GM10847 (cell line): ENCODE data around the gene AIRE.

ENCODE experiments used
- POLR2A ChIP-seq: IDR thresholded peaks from 2 replicates; pipeline ENCODE4 v1.6.1; 2011; ENCODE audit not compliant: insufficient read length; ENCODE audit errors: extremely low read depth

Gene AIRE

DNA sequence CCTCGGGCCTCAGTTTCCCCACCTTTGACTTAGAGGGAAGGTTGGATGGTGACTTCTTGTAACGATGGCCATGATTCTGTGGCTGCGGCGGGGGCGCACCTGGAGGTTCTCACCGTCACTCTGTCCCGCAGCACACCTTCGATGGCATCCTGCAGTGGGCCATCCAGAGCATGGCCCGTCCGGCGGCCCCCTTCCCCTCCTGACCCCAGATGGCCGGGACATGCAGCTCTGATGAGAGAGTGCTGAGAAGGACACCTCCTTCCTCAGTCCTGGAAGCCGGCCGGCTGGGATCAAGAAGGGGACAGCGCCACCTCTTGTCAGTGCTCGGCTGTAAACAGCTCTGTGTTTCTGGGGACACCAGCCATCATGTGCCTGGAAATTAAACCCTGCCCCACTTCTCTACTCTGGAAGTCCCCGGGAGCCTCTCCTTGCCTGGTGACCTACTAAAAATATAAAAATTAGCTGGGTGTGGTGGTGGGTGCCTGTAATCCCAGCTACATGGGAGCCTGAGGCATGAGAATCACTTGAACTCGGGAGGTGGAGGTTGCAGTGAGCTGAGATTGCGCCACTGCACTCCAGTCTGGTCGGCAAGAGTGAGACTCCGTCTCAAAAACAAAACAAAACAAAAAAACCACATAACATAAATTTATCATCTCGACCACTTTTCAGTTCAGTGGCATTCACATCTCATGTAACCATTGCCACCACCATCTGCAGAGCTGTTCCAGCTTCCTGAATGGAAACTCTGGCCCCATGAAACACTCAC lies 12.0 kb downstream of the AIRE start:
- TF ChIP-seq POLR2A = no peak

DNA sequence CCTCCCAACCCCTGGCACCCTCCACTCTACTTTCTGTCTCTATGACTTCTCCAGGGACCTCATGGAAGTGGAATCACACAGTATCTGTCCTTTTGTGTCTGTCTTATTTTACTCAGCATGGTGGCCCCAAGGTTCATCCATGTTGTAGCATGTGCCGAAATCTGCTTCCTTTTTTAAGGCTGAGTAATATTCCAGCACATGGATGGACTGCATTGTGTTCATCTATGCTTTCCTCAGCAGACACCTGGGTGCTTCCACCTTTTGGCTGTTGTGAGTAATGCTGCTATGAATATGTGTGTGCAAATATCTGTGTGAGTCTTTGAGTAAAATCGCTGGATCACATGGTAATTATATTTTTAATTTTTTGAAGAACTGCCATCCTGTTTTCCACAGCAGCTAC lies 12.6 kb downstream of the AIRE start:
- no peak for TF ChIP-seq POLR2A

GRCh38 chr21:44299085-44299457 lies 13.4 kb downstream of the AIRE start:
- no peak for TF ChIP-seq POLR2A

- peak; percentile 46 for TF ChIP-seq POLR2A
Observed at GRCh38 chr21:44299458-44300261, 14.0 kb downstream of the AIRE start, which contains the start of gene PFKL. TSS of gene PFKL (plus strand) at chr21:44300053. CDS start at chr21:44300106, 53 bp downstream.

DNA sequence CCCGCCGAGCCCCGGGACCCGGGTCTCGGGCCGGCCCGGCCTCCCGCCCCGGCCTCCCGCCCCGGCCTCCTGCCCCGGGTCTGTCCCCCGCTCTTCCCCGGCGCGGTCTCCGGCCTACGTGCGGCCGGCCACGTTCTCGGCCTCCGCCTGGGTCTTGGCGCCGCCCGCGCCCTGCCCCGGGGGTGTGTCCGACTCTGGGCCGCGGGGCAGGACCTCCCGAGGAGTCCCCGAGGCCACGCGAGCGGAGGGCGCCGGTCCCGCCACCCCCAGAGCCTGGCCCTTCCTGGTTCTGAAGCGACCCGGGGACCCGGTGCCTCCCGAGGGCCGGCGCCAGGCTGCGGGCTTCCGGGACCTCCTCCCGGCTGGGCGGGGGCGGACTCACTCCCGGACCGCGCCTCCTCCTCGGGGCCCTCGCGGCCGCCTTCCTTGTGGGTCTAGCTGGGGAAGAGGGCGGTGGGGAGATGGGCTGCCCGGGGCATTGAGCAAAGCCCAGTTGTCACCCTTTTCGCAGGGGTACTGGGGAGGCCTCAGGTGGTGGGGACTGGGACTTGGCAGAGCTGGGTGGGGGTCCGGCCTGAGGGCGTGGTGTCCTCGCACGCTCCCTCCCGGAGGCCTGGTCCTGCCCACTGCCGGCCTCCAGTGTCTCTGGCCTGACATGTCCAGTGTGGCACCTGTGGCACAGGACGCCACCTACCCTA lies 14.7 kb downstream of the AIRE start:
- TF ChIP-seq POLR2A = peak; percentile 47

DNA sequence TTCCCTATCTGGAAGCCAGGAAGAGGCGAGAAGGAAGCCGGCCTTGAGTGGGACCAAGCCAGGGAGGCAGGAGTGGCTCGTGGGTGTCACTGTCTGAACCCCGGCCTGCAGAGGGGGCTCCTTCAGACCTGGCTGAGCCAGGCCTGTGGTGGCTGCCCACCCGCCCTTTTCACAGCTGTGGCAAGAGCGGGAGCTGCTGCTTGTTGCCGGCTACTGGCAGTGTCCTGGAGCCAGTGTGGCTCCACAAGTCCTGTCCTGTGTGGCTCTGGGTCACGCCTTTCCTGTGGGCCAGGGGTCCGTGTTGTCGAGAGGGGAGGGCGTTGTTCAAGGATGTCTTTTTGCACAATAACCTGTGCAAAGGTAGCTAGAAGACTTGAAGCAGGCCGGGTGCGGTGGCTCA lies 15.5 kb downstream of the AIRE start:
- no peak for TF ChIP-seq POLR2A

GRCh38 chr21:44301961-44302406 lies 16.3 kb downstream of the AIRE start:
- no peak for TF ChIP-seq POLR2A

DNA sequence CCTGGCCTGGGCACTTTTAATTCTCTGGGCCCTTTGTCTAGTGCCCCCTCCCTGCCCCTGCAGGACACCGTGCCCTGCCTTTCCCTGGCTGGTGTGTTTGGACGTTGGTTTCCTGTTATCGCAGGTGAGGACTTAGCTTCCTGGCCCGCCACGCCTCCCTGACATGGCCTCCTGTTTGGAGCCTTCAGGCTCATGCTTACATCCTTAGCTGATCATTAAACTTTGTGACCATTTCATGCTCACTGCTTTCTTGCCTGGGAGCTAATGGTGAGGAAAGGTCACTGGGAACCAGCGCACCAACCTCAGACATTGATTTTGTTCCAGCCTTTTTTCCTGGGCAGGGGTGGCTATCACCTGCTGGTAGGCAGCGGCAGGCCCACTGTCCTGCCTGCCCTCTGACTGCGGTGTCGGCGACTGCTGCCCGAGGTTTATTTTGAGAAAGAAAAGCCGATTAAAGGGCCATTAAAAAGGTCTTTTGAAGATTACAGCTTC lies 17.9 kb downstream of the AIRE start:
- no peak for TF ChIP-seq POLR2A

- no peak for TF ChIP-seq POLR2A
Observed at GRCh38 chr21:44304011-44304616, 18.4 kb downstream of the AIRE start.

- TF ChIP-seq POLR2A = no peak
Observed at GRCh38 chr21:44304877-44305293, 19.2 kb downstream of the AIRE start.

DNA sequence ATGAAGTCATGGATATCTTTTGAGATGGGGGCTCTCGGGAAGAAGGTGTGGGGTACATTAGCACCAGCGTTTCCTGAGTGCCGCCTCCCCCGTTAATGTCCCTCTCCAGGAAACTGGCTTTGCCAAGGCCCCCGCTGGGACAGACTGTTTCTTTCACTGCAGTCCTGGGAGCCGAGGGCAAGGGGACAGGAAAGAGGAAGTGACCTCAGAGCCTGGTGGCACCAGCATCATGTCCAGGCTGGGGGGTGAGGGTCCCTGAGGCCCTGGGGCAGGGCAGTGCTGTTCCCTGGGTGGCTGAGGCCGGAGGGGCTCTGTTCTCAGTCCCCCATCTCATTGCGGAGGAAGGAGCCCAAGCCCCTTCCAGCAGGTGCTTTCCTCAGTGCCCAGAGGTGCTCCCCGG lies 20.0 kb downstream of the AIRE start:
- no peak for TF ChIP-seq POLR2A

DNA sequence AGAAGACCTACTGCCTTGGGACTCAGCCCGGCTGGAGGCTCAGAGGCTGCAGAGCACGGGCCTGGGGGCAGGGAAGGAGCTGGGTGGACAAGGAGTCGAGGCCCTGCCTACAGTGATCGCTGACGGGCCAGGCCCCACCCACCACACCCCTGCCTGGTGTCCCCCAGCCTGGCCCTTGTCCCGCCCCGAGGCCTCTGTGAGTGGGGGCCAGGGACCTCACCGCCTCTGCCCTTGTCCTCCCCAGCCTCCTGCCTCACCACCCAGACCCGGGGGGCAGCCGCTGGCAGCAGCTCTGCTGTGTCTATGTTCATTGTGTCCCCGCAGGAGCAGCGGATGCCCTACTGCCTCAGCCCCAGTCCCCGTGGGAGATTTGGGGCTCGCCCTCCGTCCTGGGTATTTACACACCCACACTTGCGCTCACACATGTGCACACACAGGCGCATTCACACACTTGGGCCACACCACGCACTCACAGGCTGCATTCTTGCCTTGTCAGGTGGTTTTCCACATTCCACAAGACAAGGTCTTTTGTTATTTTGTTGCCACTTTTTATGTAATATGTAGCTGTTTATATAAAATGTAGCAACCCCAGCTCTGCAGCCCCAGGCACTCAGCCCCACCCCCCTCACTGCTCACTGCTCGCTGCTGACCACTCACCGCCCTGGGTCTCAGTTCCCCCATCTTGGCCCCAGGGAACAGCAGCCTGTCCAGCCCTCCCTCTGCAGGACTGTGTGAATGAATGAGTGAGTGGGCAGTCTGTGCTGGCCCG lies 21.4 kb downstream of the AIRE start:
- TF ChIP-seq POLR2A = no peak

DNA sequence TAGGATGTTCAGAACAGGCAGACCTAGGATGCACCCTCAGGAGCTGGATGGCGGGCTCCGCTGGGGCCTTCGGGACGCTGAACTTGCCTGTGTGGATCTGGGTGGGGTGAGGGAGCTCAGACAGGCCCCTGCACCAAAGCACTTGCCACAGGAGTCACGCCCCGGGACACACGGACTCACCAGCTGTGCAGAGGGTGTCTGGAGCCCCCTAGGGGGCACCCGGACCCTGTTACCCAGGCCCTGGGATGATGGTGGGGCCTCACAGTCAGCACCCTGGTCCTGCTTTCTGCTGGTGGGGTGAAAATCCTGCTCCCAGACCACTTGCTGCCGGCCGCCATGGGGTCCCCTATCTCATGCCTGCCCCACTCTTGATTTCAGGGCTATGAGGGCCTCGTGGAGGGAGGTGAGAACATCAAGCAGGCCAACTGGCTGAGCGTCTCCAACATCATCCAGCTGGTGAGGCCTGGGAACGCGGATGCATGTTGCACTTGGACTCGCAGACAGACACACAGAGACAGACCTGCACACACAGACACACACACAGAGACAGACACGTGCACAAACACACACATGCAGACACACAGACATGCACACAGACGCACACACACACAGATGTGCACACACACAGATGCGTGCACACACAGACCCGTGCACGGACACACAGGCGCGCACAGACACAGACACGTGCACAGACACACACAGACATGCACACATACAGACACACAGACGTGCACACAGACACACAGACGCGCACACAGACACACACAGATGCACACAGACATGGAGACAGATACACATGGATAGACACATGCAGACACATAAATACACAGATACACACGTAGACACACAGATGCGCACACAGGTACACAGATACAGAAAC lies 25.2 kb downstream of the AIRE start:
- TF ChIP-seq POLR2A = no peak
